HepG2 (cell line): Measurements from ENCODE around the gene TRPV6. TPM values are rescaled to one million over a fixed set of nuclear protein-coding genes. Genes with fewer than 3 reads are reported as not detected.
A peak's percentile ranks its signal among the peaks of the same experiment; 100 is the strongest.

Source experiments
- ATAC-seq: fragments of 200-7000 bp; cut with Tn5 transposase; 3 replicates; pipeline ENCODE4 v1.9.1; 2020; ENCODE audit warnings: mild to moderate bottlenecking, moderate library complexity
- BruUV-seq: library from RNA; stranded (reverse); fragments of 400-500 nt; replicated peaks from 2 replicates; lab custom pipeline; 2021; lab: Mats Ljungman, UMichigan
- CTCF ChIA-PET: fragments of 300-600 bp; formaldehyde crosslinking; extraction: SDS; loops from one replicate; lab custom pipeline; 2021; ENCODE audit warnings: low total read pairs, inconsistent platforms, low intra/inter-chr PET ratio; lab: Yijun Ruan, JAX
- POLR2A ChIA-PET: fragments of 350-600 bp; sonication (Branson Sonifier 250); formaldehyde crosslinking; loops from one replicate; lab custom pipeline; 2020; ENCODE audit warnings: antibody characterized with exemption, inconsistent platforms; lab: Yijun Ruan, JAX
- DNase-seq: peaks from one replicate; pipeline ENCODE4 v3.0.0-alpha.2; 2015; ENCODE audit warnings: low spot score
- FAIRE-seq: peaks from 3 replicates; lab custom pipeline; 2011; peaks lifted over from hg19 to GRCh38; lab: Jason Lieb, UNC
- H2AFZ ChIP-seq: one replicate; pipeline ENCODE4 v1.6.1; 2011; ENCODE audit warnings: low read length, inconsistent platforms
- H3K27ac ChIP-seq: fragments of 300-600 bp; 3 replicates; pipeline ENCODE4 v1.8.0; 2011; ENCODE audit warnings: mixed run types, mild to moderate bottlenecking, mixed read lengths, low read length, inconsistent platforms; ENCODE audit not compliant: insufficient read depth; ENCODE audit errors: extremely low read length
- H3K27me3 ChIP-seq, 2 experiments: fragments of 200-600 bp in 1 of 2; 2 replicates in 1 of 2; 3 replicates in 1 of 2; pipeline versions ENCODE4 v1.6.0 to v1.8.0; 2011; ENCODE audit warnings: low read length in 2 of 2, mild to moderate bottlenecking in 2 of 2, moderate library complexity in 2 of 2, inconsistent platforms in 1 of 2; ENCODE audit not compliant: insufficient read depth in 2 of 2, control insufficient read depth in 1 of 2
- H3K36me3 ChIP-seq, 2 experiments: fragments of 200-600 bp in 1 of 2; replicated peaks in 1 of 2; 2 replicates in 1 of 2; 3 replicates in 1 of 2; pipeline versions ENCODE4 v1.5.1 to v1.8.0; 2011; ENCODE audit warnings: low read length in 2 of 2, inconsistent platforms in 1 of 2; ENCODE audit not compliant: insufficient read depth in 2 of 2, control insufficient read depth in 1 of 2
- H3K4me1 ChIP-seq: 2 replicates; pipeline ENCODE4 v1.5.1; 2012; ENCODE audit warnings: low read length, inconsistent platforms; ENCODE audit not compliant: insufficient read depth
- H3K4me2 ChIP-seq: 2 replicates; pipeline ENCODE4 v1.6.0; 2011; ENCODE audit warnings: low read depth, low read length, inconsistent platforms
- H3K4me3 ChIP-seq, 3 experiments: fragments of 200-600 bp in 1 of 3; sonication (generic), shearing (Covaris generic) in 1 of 3; replicated peaks in 1 of 3; 2 replicates each; pipeline ENCODE4 v1.5.1; 2011 to 2016; ENCODE audit warnings: low read length in 3 of 3, inconsistent platforms in 2 of 3, low read depth in 2 of 3, mild to moderate bottlenecking in 2 of 3, control low read depth in 1 of 3, mixed read lengths in 1 of 3; ENCODE audit not compliant: insufficient read depth in 1 of 3
- H3K79me2 ChIP-seq: one replicate; pipeline ENCODE4 v1.6.1; 2011; ENCODE audit warnings: low read length, inconsistent platforms; ENCODE audit not compliant: insufficient read depth
- H3K9ac ChIP-seq: 2 replicates; pipeline ENCODE4 v1.6.0; 2011; ENCODE audit warnings: mild to moderate bottlenecking, low read depth, low read length, inconsistent platforms; ENCODE audit not compliant: insufficient read depth
- H3K9me3 ChIP-seq: 2 replicates; pipeline ENCODE4 v1.5.1; 2012; ENCODE audit warnings: mild to moderate bottlenecking, low read length
- H4K20me1 ChIP-seq: 2 replicates; pipeline ENCODE4 v1.6.0; 2011; ENCODE audit warnings: inconsistent platforms, mild to moderate bottlenecking, low read length, moderate library complexity; ENCODE audit not compliant: insufficient read depth
- EED ChIP-seq: sonication (generic); formaldehyde crosslinking; IDR thresholded peaks from 2 replicates; pipeline ENCODE4 v1.5.0; 2020; ENCODE audit warnings: mild to moderate bottlenecking, missing genetic modification reagents
- FOXC1 ChIP-seq: sonication (generic); formaldehyde crosslinking; IDR thresholded peaks from 2 replicates; pipeline ENCODE4 v1.8.0; 2022; ENCODE audit warnings: mild to moderate bottlenecking, missing genetic modification reagents, borderline replicate concordance
- JUND ChIP-seq: sonication (generic); formaldehyde crosslinking; IDR thresholded peaks from 2 replicates; pipeline ENCODE4 v1.8.0; 2022; ENCODE audit warnings: mild to moderate bottlenecking, missing genetic modification reagents
- NCOR1 ChIP-seq: fragments of 200-600 bp; sonication (generic); IDR thresholded peaks from 2 replicates; pipeline ENCODE4 v1.7.0; 2017; ENCODE audit warnings: antibody characterized with exemption, low read length, borderline replicate concordance
- RBAK ChIP-seq: sonication (generic); formaldehyde crosslinking; IDR thresholded peaks from 2 replicates; pipeline ENCODE4 v1.5.1; 2020; ENCODE audit warnings: mild to moderate bottlenecking, missing genetic modification reagents
- SMAD9 ChIP-seq: sonication (generic); formaldehyde crosslinking; IDR thresholded peaks from 2 replicates; pipeline ENCODE4 v1.5.1; 2020; ENCODE audit warnings: mild to moderate bottlenecking, missing genetic modification reagents
- SOX6 ChIP-seq, 2 experiments: fragments of 450-650 bp in 1 of 2; sonication (generic) in 1 of 2; formaldehyde crosslinking in 1 of 2; IDR thresholded peaks; 2 replicates each; pipeline versions ENCODE4 v1.4.0 to v1.6.1; 2017 to 2020; ENCODE audit warnings: antibody characterized with exemption in 1 of 2, mild to moderate bottlenecking in 1 of 2, missing genetic modification reagents in 1 of 2
- ZNF841 ChIP-seq: sonication (generic); formaldehyde crosslinking; IDR thresholded peaks from 2 replicates; pipeline ENCODE4 v1.8.1; 2023; ENCODE audit warnings: missing genetic modification reagents, borderline replicate concordance
- WGBS: methylation state at CpG from one replicate; pipeline ENCODE4 v1.1.6; 2017; ENCODE audit warnings: low lambda C conversion rate; 5-methylcytosine and 5-hydroxymethylcytosine counted together
- in situ Hi-C: cut with HindIII; loops from 2 replicates; pipeline ENCODE4 v1.10.0; 2017; ENCODE audit warnings: low pct_unique_long_range_greater_than_20kb; ENCODE audit not compliant: extremely low pct_ligation_motif_present
- intact Hi-C: fragments of 100-400 bp; cut with micrococcal nuclease; formaldehyde crosslinking; loops from one replicate; pipeline ENCODE4 v1.10.0; 2022; ENCODE audit not compliant: unreplicated experiment
- polyA plus RNA-seq, 8 experiments: library from polyadenylated mRNA; depleted of rRNA in 3 of 8; stranded (reverse) in 7 of 8; unstranded in 1 of 8; fragments of >200 nt; fragmentation: Illumina TruSeq in 4 of 8; extraction: Trizol in 4 of 8; gene quantifications; 2 replicates each; pipeline versions ENCODE4 v1.2.1 to v1.2.3, GENCODE V29; 2011 to 2016; ENCODE audit warnings: low read depth in 4 of 8, missing spikeins in 1 of 8, mixed read lengths in 1 of 8; ENCODE audit not compliant: insufficient read depth in 1 of 8
- total RNA-seq, 5 experiments: library from RNA; depleted of rRNA; stranded (reverse); fragments of >200 nt; fragmentation: Illumina TruSeq; extraction: Trizol; gene quantifications; 2 replicates each; pipeline ENCODE4 v1.2.3, GENCODE V29; 2016; ENCODE audit warnings: low read depth in 1 of 5

Gene TRPV6
- total and polyA plus RNA-seq, 2 of the 13 experiments (the other 11 are each of a cell fraction or from before 2014, with no cell fraction given) = not detected

- H3K9ac ChIP-seq = no peak overlapping the region
- 0% methylated on average over 1 of the region's 3 CpGs for WGBS
- TF ChIP-seq SMAD9 (CRISPR knock-in tag) = no peak
- no peak for TF ChIP-seq RBAK
- TF ChIP-seq ZNF841 (CRISPR knock-in tag) = no peak
- TF ChIP-seq NCOR1 = no peak
- no peaks in the 10 kb centered on the region for H3K79me2 ChIP-seq
- no peak overlapping the region for H3K4me3 ChIP-seq
- ATAC-seq = no peak
- no peaks in the 10 kb centered on the region for H3K9me3 ChIP-seq
- no peaks in the 10 kb centered on the region for H3K27me3 ChIP-seq
- DNase-seq = no peak
- FAIRE-seq = no peak
- no peak overlapping the region for H2AFZ ChIP-seq
- intact Hi-C loops = loop anchor here (10.0 kb wide), 1 partner anchor 115 kb away; no protein-coding TSS in a partner anchor
- no peak overlapping the region for H3K4me2 ChIP-seq
- no peak overlapping the region for H3K27ac ChIP-seq
- no TSS peak for BruUV-seq
- no peaks in the 10 kb centered on the region for H3K36me3 ChIP-seq
- H3K4me1 ChIP-seq = no peaks in the 10 kb centered on the region
- ChIA-PET CTCF (no interaction called here), POLR2A (no interaction called here)
- no peaks in the 10 kb centered on the region for H4K20me1 ChIP-seq
- in situ Hi-C loops = no loop called here
Observed at GRCh38 chr7:142889816-142890215, 4.3 kb upstream of the TRPV6 start.

- FAIRE-seq = no peak
- no TSS peak for BruUV-seq
- Histone ChIP-seq H3K4me2 (no peak overlapping the region), H2AFZ (no peak overlapping the region), H3K79me2 (no peaks in the 10 kb centered on the region), H3K27me3 (peaks cover 0 to 9% of the 10 kb centered on the region in 2 experiments; a peak in 3 of 5 replicates), H3K4me3 (no peak overlapping the region), H3K4me1 (no peaks in the 10 kb centered on the region), H3K9me3 (no peaks in the 10 kb centered on the region), H4K20me1 (no peaks in the 10 kb centered on the region), H3K36me3 (no peaks in the 10 kb centered on the region), H3K9ac (no peak overlapping the region), H3K27ac (no peak overlapping the region)
- intact Hi-C loops (loop anchor here (10.0 kb wide), 1 partner anchor 117 kb away; no protein-coding TSS in a partner anchor), in situ Hi-C loops (no loop called here)
- no peak for ATAC-seq
- no peak for DNase-seq
- TF ChIP-seq FOXC1 (CRISPR knock-in tag) = no peak
- TF ChIP-seq JUND (CRISPR knock-in tag) = no peak
- TF ChIP-seq SOX6 (IDR thresholded peaks at IDR 0.05) = 0 out of 2 replicates have a peak, but pooled peaks have one; percentile 52
- no peak for TF ChIP-seq SOX6 (CRISPR knock-in tag; IDR thresholded peaks at IDR 0.05)
- no peak for TF ChIP-seq EED (CRISPR knock-in tag)
- POLR2A ChIA-PET = no interaction called here
- WGBS = 23% methylated on average over 12 of the region's 12 CpGs
- CTCF ChIA-PET = no interaction called here
Observed at GRCh38 chr7:142887282-142888015, 1.9 kb upstream of the TRPV6 start.
